NCI-H2196 treated with DMSO at 0.1 percent for 48 hours (cell line): Measurements from ENCODE around the gene ABL1.

Experiments used
- DNase-seq: peaks from one replicate; lab custom pipeline; 2025; ENCODE audit not compliant: unreplicated experiment; lab: John Stamatoyannopoulos, UW

Gene ABL1

GRCh38 chr9:130929571-130930038 is 94.6 kb downstream of the ABL1 start:
- no peak for DNase-seq

GRCh38 chr9:130930132-130930803 is 95.2 kb downstream of the ABL1 start:
- DNase-seq, result no peak

GRCh38 chr9:130930804-130931349 is 95.8 kb downstream of the ABL1 start:
- no peak for DNase-seq

GRCh38 chr9:130931508-130932254 is 96.6 kb downstream of the ABL1 start:
- DNase-seq, result no peak

GRCh38 chr9:130932255-130933079 is 97.4 kb downstream of the ABL1 start:
- DNase-seq, result no peak

GRCh38 chr9:130933114-130934046 is 98.3 kb downstream of the ABL1 start:
- DNase-seq, result no peak

- DNase-seq, result no peak
Observed at GRCh38 chr9:130934246-130934645, 99.2 kb downstream of the ABL1 start.

GRCh38 chr9:130934702-130935647 is 99.9 kb downstream of the ABL1 start:
- no peak for DNase-seq

GRCh38 chr9:130935648-130936271 is 100.7 kb downstream of the ABL1 start:
- no peak for DNase-seq

DNA sequence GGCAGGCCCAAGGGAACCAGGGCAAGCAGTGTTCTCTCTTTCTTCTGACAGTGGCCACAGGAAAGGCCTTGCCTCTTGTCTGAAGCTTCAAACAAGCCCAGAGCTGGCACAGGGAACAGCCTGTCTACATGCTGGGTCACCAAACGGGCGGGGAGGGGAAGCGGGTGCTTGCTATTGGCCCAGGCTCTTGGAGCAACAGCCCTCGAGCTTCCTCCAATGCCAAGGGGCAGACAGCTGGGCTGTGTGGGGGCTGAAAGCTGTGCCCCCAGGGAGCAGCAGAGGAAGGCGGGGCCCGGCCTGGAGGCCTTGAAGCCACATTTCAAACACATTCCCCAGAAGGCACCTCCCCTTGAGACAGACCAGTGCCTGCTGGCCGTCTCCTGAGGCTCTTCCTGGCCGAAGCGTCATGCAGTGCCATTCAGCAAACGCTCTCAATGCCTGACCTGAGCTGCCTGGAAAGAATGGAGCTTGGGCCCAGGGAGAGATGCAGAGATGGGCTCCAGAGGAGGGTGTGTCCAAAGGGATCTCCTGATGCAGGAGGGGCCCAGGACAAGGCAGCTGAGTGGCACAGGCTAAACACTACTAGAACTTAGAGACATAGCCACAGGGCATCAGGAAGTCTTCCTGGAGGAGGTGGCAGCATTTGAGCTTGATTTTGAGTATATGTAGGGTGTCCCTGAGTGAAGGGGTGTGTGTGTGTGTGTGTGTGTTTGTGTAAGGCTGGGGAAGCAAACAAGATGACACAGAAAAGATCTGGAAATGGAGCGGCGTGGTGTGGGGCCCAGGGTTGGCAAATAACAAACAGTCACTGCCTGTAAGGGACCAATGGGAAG is 101.4 kb downstream of the ABL1 start:
- no peak for DNase-seq
